Panc1 (cell line): ENCODE measurements around the gene IL36G.

ENCODE experiments used
- POLR2AphosphoS5 ChIP-seq: IDR thresholded peaks from 2 replicates; pipeline ENCODE4 v1.6.1; 2012; ENCODE audit warnings: mild to moderate bottlenecking, low read depth, low read length, moderate library complexity
- SIN3A ChIP-seq: IDR thresholded peaks from 2 replicates; pipeline ENCODE4 v1.6.1; 2012; ENCODE audit warnings: low read depth, mild to moderate bottlenecking, low read length, moderate library complexity, borderline replicate concordance; ENCODE audit not compliant: insufficient read depth
- TCF7L2 ChIP-seq: IDR thresholded peaks from 2 replicates; pipeline ENCODE4 v1.6.1; 2011; ENCODE audit warnings: mild to moderate bottlenecking, low read depth, low read length, inconsistent platforms
- TF ChIP-seq, protein P1 (sequence below): fragments of 450-650 bp; IDR thresholded peaks from 2 replicates; pipeline ENCODE4 v1.5.1; 2017; ENCODE audit warnings: mild to moderate bottlenecking
- TF ChIP-seq, protein P2 (sequence below), 2 experiments: IDR thresholded peaks; 2 replicates each; pipeline ENCODE4 v1.6.1; 2011 to 2012; ENCODE audit warnings: low read depth in 2 of 2, control low read depth in 1 of 2, low read length in 1 of 2, mild to moderate bottlenecking in 1 of 2, moderate library complexity in 1 of 2; ENCODE audit not compliant: insufficient read depth in 1 of 2

GRCh38 chr2:113011108-113011507 is 33.3 kb downstream of the IL36G start:
- TF ChIP-seq, protein P1, sequence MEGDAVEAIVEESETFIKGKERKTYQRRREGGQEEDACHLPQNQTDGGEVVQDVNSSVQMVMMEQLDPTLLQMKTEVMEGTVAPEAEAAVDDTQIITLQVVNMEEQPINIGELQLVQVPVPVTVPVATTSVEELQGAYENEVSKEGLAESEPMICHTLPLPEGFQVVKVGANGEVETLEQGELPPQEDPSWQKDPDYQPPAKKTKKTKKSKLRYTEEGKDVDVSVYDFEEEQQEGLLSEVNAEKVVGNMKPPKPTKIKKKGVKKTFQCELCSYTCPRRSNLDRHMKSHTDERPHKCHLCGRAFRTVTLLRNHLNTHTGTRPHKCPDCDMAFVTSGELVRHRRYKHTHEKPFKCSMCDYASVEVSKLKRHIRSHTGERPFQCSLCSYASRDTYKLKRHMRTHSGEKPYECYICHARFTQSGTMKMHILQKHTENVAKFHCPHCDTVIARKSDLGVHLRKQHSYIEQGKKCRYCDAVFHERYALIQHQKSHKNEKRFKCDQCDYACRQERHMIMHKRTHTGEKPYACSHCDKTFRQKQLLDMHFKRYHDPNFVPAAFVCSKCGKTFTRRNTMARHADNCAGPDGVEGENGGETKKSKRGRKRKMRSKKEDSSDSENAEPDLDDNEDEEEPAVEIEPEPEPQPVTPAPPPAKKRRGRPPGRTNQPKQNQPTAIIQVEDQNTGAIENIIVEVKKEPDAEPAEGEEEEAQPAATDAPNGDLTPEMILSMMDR = no peak
- TF ChIP-seq TCF7L2 (no peak), POLR2AphosphoS5 (no peak), SIN3A (no peak)
- TF ChIP-seq, protein P2, sequence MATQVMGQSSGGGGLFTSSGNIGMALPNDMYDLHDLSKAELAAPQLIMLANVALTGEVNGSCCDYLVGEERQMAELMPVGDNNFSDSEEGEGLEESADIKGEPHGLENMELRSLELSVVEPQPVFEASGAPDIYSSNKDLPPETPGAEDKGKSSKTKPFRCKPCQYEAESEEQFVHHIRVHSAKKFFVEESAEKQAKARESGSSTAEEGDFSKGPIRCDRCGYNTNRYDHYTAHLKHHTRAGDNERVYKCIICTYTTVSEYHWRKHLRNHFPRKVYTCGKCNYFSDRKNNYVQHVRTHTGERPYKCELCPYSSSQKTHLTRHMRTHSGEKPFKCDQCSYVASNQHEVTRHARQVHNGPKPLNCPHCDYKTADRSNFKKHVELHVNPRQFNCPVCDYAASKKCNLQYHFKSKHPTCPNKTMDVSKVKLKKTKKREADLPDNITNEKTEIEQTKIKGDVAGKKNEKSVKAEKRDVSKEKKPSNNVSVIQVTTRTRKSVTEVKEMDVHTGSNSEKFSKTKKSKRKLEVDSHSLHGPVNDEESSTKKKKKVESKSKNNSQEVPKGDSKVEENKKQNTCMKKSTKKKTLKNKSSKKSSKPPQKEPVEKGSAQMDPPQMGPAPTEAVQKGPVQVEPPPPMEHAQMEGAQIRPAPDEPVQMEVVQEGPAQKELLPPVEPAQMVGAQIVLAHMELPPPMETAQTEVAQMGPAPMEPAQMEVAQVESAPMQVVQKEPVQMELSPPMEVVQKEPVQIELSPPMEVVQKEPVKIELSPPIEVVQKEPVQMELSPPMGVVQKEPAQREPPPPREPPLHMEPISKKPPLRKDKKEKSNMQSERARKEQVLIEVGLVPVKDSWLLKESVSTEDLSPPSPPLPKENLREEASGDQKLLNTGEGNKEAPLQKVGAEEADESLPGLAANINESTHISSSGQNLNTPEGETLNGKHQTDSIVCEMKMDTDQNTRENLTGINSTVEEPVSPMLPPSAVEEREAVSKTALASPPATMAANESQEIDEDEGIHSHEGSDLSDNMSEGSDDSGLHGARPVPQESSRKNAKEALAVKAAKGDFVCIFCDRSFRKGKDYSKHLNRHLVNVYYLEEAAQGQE (IDR thresholded peaks at IDR 0.05; ENCODE audit: insufficient read depth in 1 of 2, low read depth in 2 of 2, low read length in 1 of 2) = no peak
